ENCODE data around the gene KRT75. TPM values are rescaled to one million over a fixed set of nuclear protein-coding genes. Genes with fewer than 3 reads are reported as not detected.

Gene KRT75
- total RNA-seq, 1 donor from 2014 or later, result not detected

GRCh38 chr12:52440821-52441319, 6.7 kb upstream of the KRT75 start:
- no peak for TF ChIP-seq CTCF (IDR thresholded peaks at IDR 0.05)
- Mint-ChIP-seq H3K4me1 (ENCODE audit: unreplicated experiment) (no peaks in the 10 kb centered on the region), H3K27me3 (ENCODE audit: unreplicated experiment) (peaks cover 59% of the 10 kb centered on the region), H3K9me3 (ENCODE audit: unreplicated experiment) (no peaks in the 10 kb centered on the region), H3K27ac (ENCODE audit: unreplicated experiment) (no peak overlapping the region), H3K4me3 (ENCODE audit: unreplicated experiment) (no peak overlapping the region), H3K36me3 (ENCODE audit: unreplicated experiment) (no peaks in the 10 kb centered on the region)
- DNase-seq (ENCODE audit: extremely low spot score, unreplicated experiment), result no peak

- Mint-ChIP-seq H3K4me1 (ENCODE audit: unreplicated experiment) (no peaks in the 10 kb centered on the region), H3K27me3 (ENCODE audit: unreplicated experiment) (peaks cover 58% of the 10 kb centered on the region), H3K36me3 (ENCODE audit: unreplicated experiment) (no peaks in the 10 kb centered on the region), H3K27ac (ENCODE audit: unreplicated experiment) (no peak overlapping the region), H3K4me3 (ENCODE audit: unreplicated experiment) (no peak overlapping the region), H3K9me3 (ENCODE audit: unreplicated experiment) (no peaks in the 10 kb centered on the region)
- DNase-seq (ENCODE audit: extremely low spot score, unreplicated experiment), result no peak
- no peak for TF ChIP-seq CTCF (IDR thresholded peaks at IDR 0.05)
These were observed 5.7 kb upstream of the KRT75 start for GRCh38 chr12:52439845-52440244.

GRCh38 chr12:52439420-52439819, 5.2 kb upstream of the KRT75 start:
- no peak overlapping the region for H3K4me3 Mint-ChIP-seq (ENCODE audit: unreplicated experiment)
- no peak for TF ChIP-seq CTCF (IDR thresholded peaks at IDR 0.05)
- no peak for DNase-seq (ENCODE audit: extremely low spot score, unreplicated experiment)
- H3K27ac Mint-ChIP-seq (ENCODE audit: unreplicated experiment), result no peak overlapping the region
- peaks cover 56% of the 10 kb centered on the region for H3K27me3 Mint-ChIP-seq (ENCODE audit: unreplicated experiment)
- H3K36me3 Mint-ChIP-seq (ENCODE audit: unreplicated experiment), result no peaks in the 10 kb centered on the region
- no peaks in the 10 kb centered on the region for H3K4me1 Mint-ChIP-seq (ENCODE audit: unreplicated experiment)
- H3K9me3 Mint-ChIP-seq (ENCODE audit: unreplicated experiment), result no peaks in the 10 kb centered on the region

GRCh38 chr12:52438305-52439301, 4.4 kb upstream of the KRT75 start:
- no peak for TF ChIP-seq CTCF (IDR thresholded peaks at IDR 0.05)
- DNase-seq (ENCODE audit: extremely low spot score, unreplicated experiment), result no peak
- Mint-ChIP-seq H3K36me3 (ENCODE audit: unreplicated experiment) (no peaks in the 10 kb centered on the region), H3K9me3 (ENCODE audit: unreplicated experiment) (no peaks in the 10 kb centered on the region), H3K4me1 (ENCODE audit: unreplicated experiment) (no peaks in the 10 kb centered on the region), H3K27me3 (ENCODE audit: unreplicated experiment) (peaks cover 48% of the 10 kb centered on the region), H3K27ac (ENCODE audit: unreplicated experiment) (no peak overlapping the region), H3K4me3 (ENCODE audit: unreplicated experiment) (no peak overlapping the region)

- Mint-ChIP-seq H3K36me3 (ENCODE audit: unreplicated experiment) (no peaks in the 10 kb centered on the region), H3K27ac (ENCODE audit: unreplicated experiment) (no peak overlapping the region), H3K4me3 (ENCODE audit: unreplicated experiment) (no peak overlapping the region), H3K4me1 (ENCODE audit: unreplicated experiment) (no peaks in the 10 kb centered on the region), H3K27me3 (ENCODE audit: unreplicated experiment) (peaks cover 43% of the 10 kb centered on the region), H3K9me3 (ENCODE audit: unreplicated experiment) (no peaks in the 10 kb centered on the region)
- DNase-seq (ENCODE audit: extremely low spot score, unreplicated experiment), result no peak
- TF ChIP-seq CTCF (IDR thresholded peaks at IDR 0.05), result no peak
These were observed 3.3 kb upstream of the KRT75 start for GRCh38 chr12:52437508-52437907.
